ENCODE results near the gene ZNF70.

Gene ZNF70

GRCh38 chr22:23750714-23751440, at the start of gene ZNF70:
TSS of gene ZNF70 (minus strand) at chr22:23751112. CDS start at chr22:23745140, 5,972 bp downstream.
- no peak for DNase-seq

- no peak for DNase-seq
Observed at GRCh38 chr22:23796461-23796860, 45.5 kb upstream of the ZNF70 start.

- no peak for DNase-seq
Observed at GRCh38 chr22:23793326-23793725, 42.4 kb upstream of the ZNF70 start.

GRCh38 chr22:23791738-23792645, 41.1 kb upstream of the ZNF70 start:
- DNase-seq = no peak

GRCh38 chr22:23790819-23791737, 40.2 kb upstream of the ZNF70 start:
- DNase-seq = no peak

GRCh38 chr22:23789638-23790037, 38.7 kb upstream of the ZNF70 start:
- DNase-seq = no peak

- no peak for DNase-seq
Observed at GRCh38 chr22:23789121-23789520, 38.2 kb upstream of the ZNF70 start.

GRCh38 chr22:23787910-23788309, 37.0 kb upstream of the ZNF70 start:
- DNase-seq = no peak

- DNase-seq = no peak
Observed at GRCh38 chr22:23787600-23787896, 36.6 kb upstream of the ZNF70 start.

GRCh38 chr22:23786752-23787599, 36.1 kb upstream of the ZNF70 start, which contains the start of gene SMARCB1:
TSS of gene SMARCB1 (plus strand) at chr22:23786966. CDS start at chr22:23787170, 204 bp downstream.
- DNase-seq = no peak

GRCh38 chr22:23786261-23786710, 35.4 kb upstream of the ZNF70 start:
- DNase-seq = no peak

GRCh38 chr22:23784215-23784732, 33.4 kb upstream of the ZNF70 start:
- no peak for DNase-seq

GRCh38 chr22:23783265-23784150, 32.6 kb upstream of the ZNF70 start:
- no peak for DNase-seq

GRCh38 chr22:23782703-23783102, 31.8 kb upstream of the ZNF70 start:
- no peak for DNase-seq

GRCh38 chr22:23782252-23782651, 31.3 kb upstream of the ZNF70 start:
- DNase-seq = no peak

GRCh38 chr22:23781511-23782183, 30.7 kb upstream of the ZNF70 start:
- no peak for DNase-seq

- DNase-seq = no peak
Observed at GRCh38 chr22:23781065-23781464, 30.2 kb upstream of the ZNF70 start.

GRCh38 chr22:23780146-23780748, 29.3 kb upstream of the ZNF70 start:
- no peak for DNase-seq

GRCh38 chr22:23779731-23780130, 28.8 kb upstream of the ZNF70 start:
- DNase-seq = no peak

- no peak for DNase-seq
Observed at GRCh38 chr22:23779083-23779482, 28.2 kb upstream of the ZNF70 start.
